ENCODE results near the gene FAM110D.

GRCh38 chr1:26130695-26131094 lies 28.2 kb upstream of the FAM110D start:
- TF ChIP-seq CTCF (IDR thresholded peaks at IDR 0.05) (no peak), ZFX (IDR thresholded peaks at IDR 0.05; ENCODE audit: borderline replicate concordance) (no peak)
